Activated naive CD8-positive, alpha-beta T cell treated with anti-CD3 and anti-CD28 coated beads, Interleukin-2, amount 10 ng/mL, durations not matched to agents 7 days and 5 days (primary cell): ENCODE results near the gene ARID4B. TPM values are rescaled to one million over a fixed set of nuclear protein-coding genes. Genes with fewer than 3 reads are reported as not detected.
A peak's percentile ranks its signal among the peaks of the same experiment; 100 is the strongest.

Source experiments
- ATAC-seq: fragments of 150-1000 bp; cut with Tn5 transposase; one replicate; pipeline ENCODE4 v1.10.0; 2021; ENCODE audit warnings: low read depth, moderate library complexity
- POLR2A ChIA-PET: fragments of 350-600 bp; sonication (Branson Sonifier 250); formaldehyde crosslinking; loops from one replicate; lab custom pipeline; 2021; ENCODE audit warnings: antibody characterized with exemption; lab: Charles Lee
- DNase-seq: peaks from one replicate; pipeline ENCODE4 v3.0.0; 2021
- H3K27ac Mint-ChIP-seq: one replicate; pipeline ENCODE4 v1.8.0; 2022; ENCODE audit warnings: mild to moderate bottlenecking, mixed read lengths
- H3K27me3 Mint-ChIP-seq: one replicate; pipeline ENCODE4 v1.8.0; 2022; ENCODE audit warnings: mild to moderate bottlenecking, moderate library complexity, mixed read lengths
- H3K36me3 Mint-ChIP-seq: one replicate; pipeline ENCODE4 v1.8.0; 2021; ENCODE audit warnings: mild to moderate bottlenecking, mixed read lengths
- H3K4me1 Mint-ChIP-seq: one replicate; pipeline ENCODE4 v1.8.0; 2021; ENCODE audit warnings: mixed read lengths
- H3K4me3 Mint-ChIP-seq: one replicate; pipeline ENCODE4 v1.8.0; 2022; ENCODE audit warnings: mild to moderate bottlenecking, moderate library complexity, mixed read lengths
- H3K9me3 Mint-ChIP-seq: one replicate; pipeline ENCODE4 v1.8.0; 2021; ENCODE audit warnings: mixed read lengths
- total RNA-seq, 2 experiments: library from RNA; stranded (reverse); gene quantifications; one replicate each; pipeline ENCODE4 v1.2.3, GENCODE V29; 2021

ARID4B gene
- total RNA-seq, 2 experiments from 2014 or later, result 62.3 to 66.6 TPM

DNA sequence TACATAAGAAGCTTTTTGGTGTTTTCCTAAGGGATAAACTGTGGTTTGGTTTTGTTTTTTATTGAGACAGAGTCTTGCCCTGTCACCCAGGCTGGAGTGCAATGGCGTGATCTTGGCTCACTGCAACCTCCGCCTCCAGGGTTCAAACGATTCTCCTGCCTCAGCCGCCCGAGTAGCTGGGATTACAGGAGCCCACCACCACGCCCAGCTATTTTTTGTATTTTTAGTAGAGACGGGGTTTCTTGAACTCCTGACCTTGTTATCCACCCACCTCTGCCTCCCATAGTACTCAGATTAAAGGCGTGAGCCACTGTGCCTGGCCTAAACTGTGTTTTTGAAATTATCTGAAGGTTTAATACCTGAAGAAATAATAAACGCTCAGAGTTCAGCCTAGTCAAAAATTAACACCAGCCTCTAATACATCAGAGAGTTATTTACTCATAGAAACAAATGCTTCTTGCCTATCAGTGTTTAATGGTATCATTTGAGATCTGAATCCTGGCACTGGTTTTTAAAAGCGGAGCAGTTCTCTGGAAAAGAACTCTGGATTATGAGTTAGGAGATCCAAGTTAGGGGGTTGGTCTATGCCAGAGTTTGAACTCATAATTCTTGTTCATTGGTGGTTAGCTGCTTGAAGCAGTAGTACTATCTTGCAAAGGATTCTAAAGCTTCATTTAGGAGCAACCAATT lies 28.7 kb downstream of the ARID4B start:
- no peak overlapping the region for H3K4me3 Mint-ChIP-seq
- no peak overlapping the region for H3K27ac Mint-ChIP-seq
- H3K27me3 Mint-ChIP-seq, result no peaks in the 10 kb centered on the region
- ATAC-seq (no peak), DNase-seq (no peak)
- POLR2A ChIA-PET, result interaction anchor here (1.4 kb wide), 1 partner anchor 29 kb away, joined by 3 read pairs; the partner anchor contains the start of gene GGPS1
- H3K9me3 Mint-ChIP-seq, result peaks cover 9% of the 10 kb centered on the region
- peaks cover 24% of the 10 kb centered on the region for H3K36me3 Mint-ChIP-seq
- peaks cover 32% of the 10 kb centered on the region for H3K4me1 Mint-ChIP-seq

DNA sequence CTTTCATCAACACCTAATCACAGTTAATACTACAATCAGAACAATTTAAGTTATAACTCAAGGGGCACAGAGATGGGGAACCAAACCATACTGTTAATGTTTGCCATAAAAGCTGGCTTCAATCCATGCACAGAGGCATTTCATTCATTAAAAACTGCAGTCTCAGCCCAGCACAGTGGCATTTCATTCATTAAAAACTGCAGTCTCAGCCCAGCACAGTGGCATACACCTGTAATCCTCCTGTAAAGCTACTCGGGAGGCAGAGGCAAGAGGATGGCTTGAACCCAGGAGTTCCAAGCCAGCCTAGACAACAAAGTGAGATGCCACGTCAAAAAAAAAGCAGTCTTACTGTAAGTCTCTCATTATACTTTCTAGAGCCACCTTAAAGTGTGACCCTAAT lies 29.2 kb downstream of the ARID4B start:
- Mint-ChIP-seq H3K36me3 (peaks cover 23% of the 10 kb centered on the region), H3K4me1 (peaks cover 30% of the 10 kb centered on the region), H3K27me3 (no peaks in the 10 kb centered on the region), H3K27ac (no peak overlapping the region), H3K4me3 (no peak overlapping the region), H3K9me3 (peaks cover 9% of the 10 kb centered on the region)
- no peak for DNase-seq
- POLR2A ChIA-PET, result interaction anchor here (1.4 kb wide), 1 partner anchor 30 kb away, joined by 3 read pairs; the partner anchor contains the start of gene GGPS1
- ATAC-seq, result peak; percentile 25

DNA sequence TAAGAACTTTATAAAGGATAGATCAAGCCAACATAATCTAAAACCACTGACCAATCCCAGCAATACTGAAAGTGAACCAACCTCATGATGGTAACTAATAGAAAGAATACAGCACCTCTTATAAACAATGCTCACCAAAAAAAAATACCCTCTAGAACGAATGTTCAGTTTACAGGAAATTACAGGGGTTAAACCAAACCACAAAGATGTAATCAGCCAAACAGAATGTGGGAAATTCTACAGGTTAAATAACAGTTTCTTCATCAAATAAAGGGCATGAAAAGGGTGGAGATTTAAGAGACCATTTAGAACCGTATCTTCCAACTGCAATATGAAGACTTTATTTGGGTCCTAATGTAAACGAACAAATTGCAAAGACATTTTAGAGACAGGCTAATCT lies 30.4 kb downstream of the ARID4B start:
- H3K9me3 Mint-ChIP-seq, result peaks cover 9% of the 10 kb centered on the region
- no peak for DNase-seq
- peaks cover 34% of the 10 kb centered on the region for H3K4me1 Mint-ChIP-seq
- peak overlapping the region; percentile 41 for H3K27ac Mint-ChIP-seq
- H3K36me3 Mint-ChIP-seq, result peaks cover 21% of the 10 kb centered on the region
- ATAC-seq, result peak; percentile 69
- peak overlapping the region; percentile 69 for H3K4me3 Mint-ChIP-seq
- no peaks in the 10 kb centered on the region for H3K27me3 Mint-ChIP-seq
- POLR2A ChIA-PET, result no interaction called here

DNA sequence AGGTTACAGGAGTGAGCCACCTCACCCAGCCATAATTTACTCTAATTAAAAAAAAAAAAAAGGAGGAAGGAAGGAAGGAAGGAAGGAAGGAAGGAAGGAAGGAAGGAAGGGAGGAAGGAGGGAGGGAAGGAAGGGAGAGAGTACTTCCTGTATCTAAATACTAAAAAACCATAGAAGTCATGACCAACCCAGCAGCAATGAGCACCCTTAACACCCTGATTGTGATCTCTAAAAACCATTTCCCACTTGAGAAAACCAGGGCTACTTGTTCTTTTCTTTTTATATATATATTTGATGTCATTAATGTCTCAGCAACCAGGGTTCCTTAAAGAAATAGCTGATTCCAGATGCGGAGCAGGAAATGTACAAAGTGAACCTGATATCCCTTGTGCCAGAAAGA lies 31.2 kb downstream of the ARID4B start:
- H3K36me3 Mint-ChIP-seq, result peaks cover 20% of the 10 kb centered on the region
- peaks cover 9% of the 10 kb centered on the region for H3K9me3 Mint-ChIP-seq
- POLR2A ChIA-PET, result no interaction called here
- H3K27me3 Mint-ChIP-seq, result no peaks in the 10 kb centered on the region
- H3K4me1 Mint-ChIP-seq, result peaks cover 34% of the 10 kb centered on the region
- no peak overlapping the region for H3K4me3 Mint-ChIP-seq
- ATAC-seq, result no peak
- DNase-seq, result no peak
- H3K27ac Mint-ChIP-seq, result peak overlapping the region; percentile 34

DNA sequence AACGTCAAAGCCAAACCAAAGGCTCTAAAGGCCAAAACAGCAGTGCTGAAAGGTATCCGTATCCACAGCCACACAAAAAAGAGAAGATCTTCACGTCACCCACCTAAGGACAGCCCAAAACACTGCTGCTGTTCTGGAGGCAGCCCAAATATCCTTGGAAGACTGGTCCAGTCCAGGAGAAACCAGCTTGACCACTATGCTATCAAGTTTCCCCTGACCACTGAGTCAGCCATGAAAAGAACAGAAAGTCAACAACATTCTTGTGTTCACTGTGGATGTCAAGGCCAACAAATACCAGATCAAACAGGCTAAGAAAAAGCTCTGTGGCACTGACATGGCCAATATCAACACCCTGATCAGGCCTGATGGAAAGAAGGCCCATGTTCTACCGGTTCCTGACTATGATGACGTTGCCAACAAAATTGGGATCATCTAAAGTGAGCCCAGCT lies 32.1 kb downstream of the ARID4B start:
- H3K27me3 Mint-ChIP-seq, result no peaks in the 10 kb centered on the region
- peaks cover 9% of the 10 kb centered on the region for H3K9me3 Mint-ChIP-seq
- POLR2A ChIA-PET, result interaction anchor here (0.7 kb wide), 1 partner anchor 54 kb away, joined by 3 read pairs; no protein-coding TSS in a partner anchor
- peaks cover 20% of the 10 kb centered on the region for H3K36me3 Mint-ChIP-seq
- ATAC-seq (no peak), DNase-seq (no peak)
- no peak overlapping the region for H3K4me3 Mint-ChIP-seq
- no peak overlapping the region for H3K27ac Mint-ChIP-seq
- H3K4me1 Mint-ChIP-seq, result peaks cover 37% of the 10 kb centered on the region

DNA sequence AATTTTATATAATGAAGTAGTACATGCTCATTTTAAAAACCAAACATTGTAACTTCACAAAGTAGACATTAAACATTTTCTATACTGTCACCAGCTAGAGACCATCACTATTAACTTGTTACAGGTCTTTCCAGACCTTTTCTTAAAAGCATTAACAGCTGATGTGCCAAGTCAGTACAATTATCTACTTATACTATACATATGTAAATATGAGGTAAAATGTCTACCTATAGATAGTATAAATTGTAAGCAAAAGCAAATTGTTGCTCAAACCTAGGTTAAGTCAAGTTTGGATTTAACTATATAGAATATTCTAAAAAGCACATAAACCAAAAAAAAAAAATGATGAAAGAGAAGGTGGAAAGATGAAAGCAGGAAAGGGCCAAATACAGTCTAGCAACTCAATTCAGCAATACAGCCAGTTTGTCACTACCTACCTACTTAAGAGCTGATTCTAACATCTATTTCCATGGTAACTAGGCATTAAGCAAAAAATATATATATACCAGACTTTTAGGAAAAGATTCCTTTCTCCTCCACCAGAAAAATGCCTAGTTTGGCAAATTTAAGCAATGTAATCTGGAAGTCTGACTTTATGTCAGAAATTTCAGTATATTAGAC lies 34.5 kb downstream of the ARID4B start:
- ATAC-seq (no peak), DNase-seq (no peak)
- Mint-ChIP-seq H3K4me3 (no peak overlapping the region), H3K9me3 (peaks cover 9% of the 10 kb centered on the region), H3K4me1 (peaks cover 34% of the 10 kb centered on the region), H3K27ac (no peak overlapping the region), H3K36me3 (peaks cover 25% of the 10 kb centered on the region), H3K27me3 (no peaks in the 10 kb centered on the region)
- POLR2A ChIA-PET, result interaction anchor here (0.7 kb wide), 1 partner anchor 70 kb away, joined by 3 read pairs; no protein-coding TSS in a partner anchor

DNA sequence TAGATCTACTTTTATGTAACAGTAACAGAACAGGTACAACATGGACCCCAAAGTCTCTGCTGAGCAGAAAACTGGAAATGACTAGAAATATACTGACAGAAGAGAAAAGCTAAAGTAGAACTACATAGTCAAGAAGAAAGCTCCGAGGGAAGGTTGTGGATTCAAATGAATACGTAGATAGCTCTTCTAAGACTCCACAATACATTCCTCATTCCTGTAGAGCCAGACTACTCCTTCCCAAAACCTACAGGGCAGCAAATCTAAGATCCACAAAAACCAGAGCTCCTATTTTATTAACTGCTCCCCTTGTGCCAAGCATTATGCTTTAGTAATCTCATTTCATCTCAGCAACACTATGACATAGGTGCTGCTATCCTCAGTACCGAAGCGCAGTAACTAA lies 35.2 kb downstream of the ARID4B start:
- ATAC-seq (no peak), DNase-seq (no peak)
- Mint-ChIP-seq H3K36me3 (peaks cover 24% of the 10 kb centered on the region), H3K27ac (no peak overlapping the region), H3K4me3 (no peak overlapping the region), H3K4me1 (peaks cover 32% of the 10 kb centered on the region), H3K9me3 (peaks cover 8% of the 10 kb centered on the region), H3K27me3 (no peaks in the 10 kb centered on the region)
- POLR2A ChIA-PET, result interaction anchor here (0.7 kb wide), 1 partner anchor 12 kb away, joined by 5 read pairs; no protein-coding TSS in a partner anchor

DNA sequence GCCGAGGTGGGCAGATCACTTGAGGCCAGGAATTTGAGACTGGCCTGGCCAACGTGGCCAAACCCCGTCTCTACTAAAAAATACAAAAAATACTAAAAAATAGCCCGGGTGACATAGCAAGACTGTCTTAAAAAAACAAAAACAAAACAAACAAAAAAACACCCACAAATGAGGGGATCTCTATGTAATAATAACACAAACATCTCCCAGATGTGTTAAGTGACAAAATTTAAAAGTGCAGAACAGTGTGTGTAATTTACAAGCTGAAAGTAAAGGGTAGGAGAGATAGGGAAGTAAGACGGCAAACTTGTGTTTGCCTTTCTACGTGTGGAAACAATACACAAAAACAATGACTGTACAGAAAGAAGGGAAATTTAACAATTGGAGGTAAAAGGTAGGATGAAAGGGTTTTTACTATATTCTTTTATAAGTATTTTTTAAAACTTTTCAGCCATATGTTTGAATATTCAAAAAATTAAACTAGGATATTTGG lies 36.3 kb downstream of the ARID4B start:
- H3K36me3 Mint-ChIP-seq, result peaks cover 16% of the 10 kb centered on the region
- peaks cover 27% of the 10 kb centered on the region for H3K4me1 Mint-ChIP-seq
- H3K9me3 Mint-ChIP-seq, result peaks cover 3% of the 10 kb centered on the region
- no peak overlapping the region for H3K4me3 Mint-ChIP-seq
- DNase-seq, result no peak
- no peaks in the 10 kb centered on the region for H3K27me3 Mint-ChIP-seq
- POLR2A ChIA-PET, result no interaction called here
- no peak for ATAC-seq
- no peak overlapping the region for H3K27ac Mint-ChIP-seq

DNA sequence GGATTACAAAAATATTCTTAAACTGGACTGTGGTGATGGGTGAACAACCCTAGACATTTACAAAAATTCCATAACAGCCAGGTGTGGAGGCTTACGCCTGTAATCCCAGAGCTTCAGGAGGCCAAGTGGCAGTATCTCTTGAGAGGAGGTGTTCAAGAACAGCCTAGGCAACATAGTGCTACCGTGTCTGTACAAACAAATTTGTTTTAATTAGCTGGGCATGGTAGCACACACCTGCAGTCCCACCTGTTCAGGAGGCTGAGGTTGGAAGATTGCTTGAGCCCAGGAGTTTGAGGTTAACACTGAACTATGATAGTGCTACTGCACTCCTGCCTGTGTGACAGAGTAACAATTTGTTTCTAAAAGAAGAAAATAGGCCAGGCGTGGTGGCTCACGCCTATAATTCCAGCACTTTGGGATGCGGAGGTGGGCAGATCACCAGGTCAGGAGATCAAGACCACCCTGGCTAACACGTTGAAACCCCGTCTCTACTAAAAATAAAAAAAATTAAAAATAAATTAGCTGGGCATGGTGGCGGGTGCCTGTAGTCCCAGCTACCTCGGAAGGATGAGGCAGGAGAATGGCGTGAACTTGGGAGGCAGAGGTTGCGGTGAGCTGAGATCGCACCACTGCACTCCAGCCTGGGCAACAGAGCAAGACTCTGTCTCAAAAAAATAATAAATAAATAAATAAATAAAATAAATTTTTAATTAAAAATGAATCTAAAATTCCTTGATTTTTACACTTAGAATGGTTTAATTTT lies 37.1 kb downstream of the ARID4B start:
- peaks cover 15% of the 10 kb centered on the region for H3K36me3 Mint-ChIP-seq
- H3K27me3 Mint-ChIP-seq, result no peaks in the 10 kb centered on the region
- no peak overlapping the region for H3K27ac Mint-ChIP-seq
- DNase-seq (no peak), ATAC-seq (no peak)
- H3K4me1 Mint-ChIP-seq, result peaks cover 31% of the 10 kb centered on the region
- no peak overlapping the region for H3K4me3 Mint-ChIP-seq
- peaks cover 3% of the 10 kb centered on the region for H3K9me3 Mint-ChIP-seq
- POLR2A ChIA-PET, result no interaction called here

DNA sequence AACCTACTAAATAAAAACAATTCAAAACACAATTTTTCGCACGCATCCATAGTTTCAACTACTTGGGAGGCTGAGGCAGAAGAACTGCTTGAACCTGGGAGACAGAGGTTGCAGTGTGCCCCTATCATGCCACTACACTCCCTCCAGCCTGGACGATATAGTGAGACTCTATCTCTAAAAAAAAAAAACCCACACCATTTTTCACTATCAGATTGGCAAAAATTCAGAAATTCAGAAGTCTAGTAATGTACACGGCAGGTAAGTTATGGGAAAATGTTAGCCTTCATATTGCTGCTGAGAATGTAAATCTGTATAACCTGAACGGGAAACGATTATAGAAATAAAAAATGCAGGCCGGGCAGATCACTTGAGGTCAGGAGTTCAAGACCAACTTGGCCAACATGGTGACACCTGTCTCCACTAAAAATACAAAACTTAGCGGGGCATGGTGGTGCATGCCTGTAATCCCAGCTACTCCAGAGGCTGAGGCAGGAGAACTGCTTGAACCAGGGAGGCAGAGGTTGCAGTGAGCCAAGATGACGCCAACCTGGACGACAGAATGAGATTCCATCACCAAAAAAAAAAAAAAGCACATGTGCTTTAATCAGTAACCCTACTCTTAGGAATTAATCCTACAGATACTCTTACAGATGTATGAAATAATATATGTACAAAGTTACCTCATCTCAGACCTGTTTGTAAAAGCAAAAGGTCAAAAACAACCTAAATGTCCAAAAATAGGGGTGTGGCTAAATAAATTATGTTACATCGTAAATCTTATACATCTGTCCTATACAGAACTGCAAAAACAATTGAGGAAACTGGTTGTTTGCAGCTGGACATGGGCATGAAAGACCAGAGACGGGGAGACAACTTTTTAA lies 37.9 kb downstream of the ARID4B start:
- H3K4me3 Mint-ChIP-seq, result no peak overlapping the region
- ATAC-seq (no peak), DNase-seq (no peak)
- H3K36me3 Mint-ChIP-seq, result peaks cover 15% of the 10 kb centered on the region
- H3K27me3 Mint-ChIP-seq, result no peaks in the 10 kb centered on the region
- H3K27ac Mint-ChIP-seq, result no peak overlapping the region
- POLR2A ChIA-PET, result no interaction called here
- peaks cover 29% of the 10 kb centered on the region for H3K4me1 Mint-ChIP-seq
- no peaks in the 10 kb centered on the region for H3K9me3 Mint-ChIP-seq

DNA sequence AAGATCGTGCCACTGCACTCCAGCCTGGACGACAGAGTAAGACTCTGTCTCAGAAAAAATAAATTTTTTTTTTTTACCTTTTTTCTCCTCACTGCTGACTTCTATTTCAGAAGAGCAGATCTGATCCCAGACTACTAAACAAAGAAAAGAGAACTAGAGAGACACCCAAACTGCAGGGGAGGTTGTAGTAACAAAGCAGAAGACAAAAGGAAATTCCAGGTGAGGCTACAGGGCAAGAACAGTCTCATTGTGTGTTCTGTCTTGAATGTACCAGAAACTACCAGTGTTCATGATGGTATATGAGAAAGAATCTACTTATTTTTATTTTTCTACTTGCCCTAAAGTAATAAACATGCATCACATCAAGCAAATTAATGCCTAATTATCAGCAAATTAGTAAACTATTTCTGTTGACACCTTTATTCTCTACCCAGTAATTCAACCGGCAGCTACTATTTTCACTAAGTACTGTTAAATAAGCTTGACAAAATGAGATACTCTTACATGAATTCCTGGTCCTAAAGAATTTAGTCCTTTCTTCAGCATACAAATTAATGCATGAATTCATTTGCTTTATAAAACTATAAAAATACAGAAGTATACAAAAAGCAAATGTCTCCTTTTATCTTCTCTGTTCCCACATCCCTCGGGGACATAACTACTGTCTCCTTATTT lies 40.6 kb downstream of the ARID4B start:
- H3K4me3 Mint-ChIP-seq, result no peak overlapping the region
- DNase-seq (no peak), ATAC-seq (no peak)
- no peaks in the 10 kb centered on the region for H3K27me3 Mint-ChIP-seq
- peaks cover 15% of the 10 kb centered on the region for H3K36me3 Mint-ChIP-seq
- POLR2A ChIA-PET, result no interaction called here
- H3K27ac Mint-ChIP-seq, result no peak overlapping the region
- no peaks in the 10 kb centered on the region for H3K9me3 Mint-ChIP-seq
- peaks cover 25% of the 10 kb centered on the region for H3K4me1 Mint-ChIP-seq

DNA sequence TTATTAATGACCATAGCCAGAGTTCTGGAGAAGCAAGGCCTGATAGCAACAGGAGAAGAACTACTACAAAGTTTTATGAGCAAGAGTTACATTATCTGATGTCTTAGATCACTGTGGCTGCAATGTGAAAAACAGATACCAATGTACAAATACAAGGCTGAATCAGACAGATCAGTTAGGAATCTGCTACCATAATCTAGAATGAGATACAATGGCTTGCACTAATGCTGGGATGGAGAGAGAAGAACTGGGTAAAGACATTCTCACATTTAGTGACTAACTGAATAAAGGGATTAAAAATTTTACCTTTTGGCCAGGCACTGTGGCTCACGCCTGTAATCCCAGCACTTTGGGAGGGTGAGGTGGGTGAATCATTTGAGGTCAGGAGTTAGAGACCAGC lies 41.3 kb downstream of the ARID4B start:
- H3K9me3 Mint-ChIP-seq, result no peaks in the 10 kb centered on the region
- no peak overlapping the region for H3K4me3 Mint-ChIP-seq
- peaks cover 14% of the 10 kb centered on the region for H3K36me3 Mint-ChIP-seq
- peaks cover 24% of the 10 kb centered on the region for H3K4me1 Mint-ChIP-seq
- DNase-seq, result no peak
- POLR2A ChIA-PET, result no interaction called here
- no peak overlapping the region for H3K27ac Mint-ChIP-seq
- H3K27me3 Mint-ChIP-seq, result no peaks in the 10 kb centered on the region
- ATAC-seq, result no peak
